D341Med (cell line): ENCODE measurements around the gene SLC35F5.
"Not testable (repeated sequence)": the region's sequence is repeated elsewhere in the genome, so short reads cannot be mapped to it uniquely, and the experiment has no call there.

Experiments used
- DNase-seq: peaks from one replicate; pipeline ENCODE4 v3.0.0; 2012; ENCODE audit warnings: low spot score

SLC35F5 gene

GRCh38 chr2:113756355-113757137, at the start of gene SLC35F5:
Gene SLC35F5 (minus strand): TSS chr2:113756642. CDS start chr2:113756409, 233 bp downstream.
- DNase-seq: peak; percentile 94

GRCh38 chr2:113799375-113799774, 42.9 kb upstream of the SLC35F5 start:
- DNase-seq: no peak

GRCh38 chr2:113797237-113797636, 40.8 kb upstream of the SLC35F5 start:
- no peak for DNase-seq

GRCh38 chr2:113796592-113797175, 40.2 kb upstream of the SLC35F5 start:
- no peak for DNase-seq

- no peak for DNase-seq
These were observed 39.0 kb upstream of the SLC35F5 start for GRCh38 chr2:113795405-113795920.

- DNase-seq: no peak
These were observed 35.5 kb upstream of the SLC35F5 start for GRCh38 chr2:113791697-113792590.

GRCh38 chr2:113784823-113785744, 28.6 kb upstream of the SLC35F5 start:
- no peak for DNase-seq

GRCh38 chr2:113780472-113780871, 24.0 kb upstream of the SLC35F5 start:
- no peak for DNase-seq

GRCh38 chr2:113777371-113777770, 20.9 kb upstream of the SLC35F5 start:
- no peak for DNase-seq

- DNase-seq: no peak
These were observed 20.5 kb upstream of the SLC35F5 start for GRCh38 chr2:113776949-113777348.

- DNase-seq: not testable (repeated sequence)
These were observed 18.2 kb upstream of the SLC35F5 start for GRCh38 chr2:113774616-113775015.

GRCh38 chr2:113770929-113771328, 14.5 kb upstream of the SLC35F5 start:
- no peak for DNase-seq

- no peak for DNase-seq
These were observed 13.1 kb upstream of the SLC35F5 start for GRCh38 chr2:113769555-113769954.

GRCh38 chr2:113768770-113769169, 12.3 kb upstream of the SLC35F5 start:
- DNase-seq: no peak

- no peak for DNase-seq
These were observed 11.5 kb upstream of the SLC35F5 start for GRCh38 chr2:113767811-113768460.

GRCh38 chr2:113765276-113765675, 8.8 kb upstream of the SLC35F5 start:
- no peak for DNase-seq

GRCh38 chr2:113762377-113763118, 6.1 kb upstream of the SLC35F5 start:
- DNase-seq: no peak

GRCh38 chr2:113760400-113760799, 4.0 kb upstream of the SLC35F5 start:
- no peak for DNase-seq

GRCh38 chr2:113757138-113757657, 756 bp upstream of the SLC35F5 start:
- DNase-seq: no peak

- DNase-seq: peak; percentile 72
These were observed 547 bp downstream of the SLC35F5 start for GRCh38 chr2:113755835-113756354.
